Esophagus squamous epithelium (tissue), 5 donors: ENCODE results near the gene MSRB1. TPM values are rescaled to one million over a fixed set of nuclear protein-coding genes. Genes with fewer than 3 reads are reported as not detected.

Source experiments
- DNase-seq: peaks from one replicate; lab custom pipeline; 2025; lab: John Stamatoyannopoulos, UW
- H3K27ac ChIP-seq, 4 donors: fragments of 200-600 bp; sonication (generic); one replicate each; pipeline ENCODE4 v1.5.1; 2016 to 2019; ENCODE audit warnings: mild to moderate bottlenecking in 1 of 4
- H3K27me3 ChIP-seq, 4 donors: fragments of 200-600 bp; sonication (generic); 1 replicate in 3 of 4; 2 replicates in 1 of 4; pipeline versions ENCODE4 v1.5.1 to v1.6.0; 2017 to 2021; ENCODE audit warnings: antibody characterized with exemption in 1 of 4
- H3K36me3 ChIP-seq, 3 donors: fragments of 200-600 bp; sonication (generic); one replicate each; pipeline ENCODE4 v1.5.1; 2016 to 2019
- H3K4me1 ChIP-seq, 3 donors: fragments of 200-600 bp; sonication (generic); one replicate each; pipeline ENCODE4 v1.5.1; 2017 to 2019
- H3K4me3 ChIP-seq, 4 donors: fragments of 200-600 bp; sonication (generic); 1 replicate in 3 of 4; 2 replicates in 1 of 4; pipeline ENCODE4 v1.5.1; 2016 to 2019; ENCODE audit warnings: mild to moderate bottlenecking in 2 of 4, moderate library complexity in 1 of 4
- H3K9me3 ChIP-seq, 3 donors: fragments of 200-600 bp; sonication (generic); one replicate each; pipeline ENCODE4 v1.5.1; 2016 to 2019
- CTCF ChIP-seq, 6 experiments: fragments of 450-650 bp in 4 of 6; fragments of 200-600 bp in 2 of 6; sonication (generic) in 2 of 6; IDR thresholded peaks; one replicate each; pipeline ENCODE4 v1.5.1; 2016 to 2019; ENCODE audit warnings: antibody characterized with exemption in 6 of 6, mild to moderate bottlenecking in 4 of 6, moderate library complexity in 4 of 6
- POLR2A ChIP-seq, 4 donors: fragments of 450-650 bp; IDR thresholded peaks; one replicate each; pipeline ENCODE4 v1.6.1; 2017; ENCODE audit warnings: antibody characterized with exemption in 4 of 4, mild to moderate bottlenecking in 4 of 4, moderate library complexity in 3 of 4
- WGBS, 2 donors: methylation state at CpG; one replicate each; pipeline ENCODE4 v1.1.5; 2018; 5-methylcytosine and 5-hydroxymethylcytosine counted together
- intact Hi-C: fragments of 100-400 bp; cut with DNase I; formaldehyde crosslinking; loops from one replicate; pipeline ENCODE4 v1.15.0; 2022
- total RNA-seq, 4 donors: library from RNA; depleted of rRNA; stranded (reverse); fragments of >200 nt; gene quantifications; one replicate each; pipeline ENCODE4 v1.1.0, GENCODE V29; 2016
- donor health status: DM: yes; HTN: yes; CAD: no.

MSRB1 gene
- total RNA-seq, result 10 to 100 TPM; 20.1 to 36.4 (median 21.0) TPM

GRCh38 chr16:1942810-1943726 lies at the start of gene MSRB1:
Gene MSRB1 (minus strand): TSS chr16:1943199. CDS start chr16:1943156, 43 bp downstream.
- TF ChIP-seq POLR2A (IDR thresholded peaks at IDR 0.05) (peak in 3 of 4 donors; percentile 90 to 95 (median 94)), CTCF (IDR thresholded peaks at IDR 0.05) (peak in 1 of 6 experiments; percentile 10)
- H3K27ac ChIP-seq, result peak within 1 kb of the TSS; percentile 85 to 96 (median 91)
- no peaks in the 10 kb centered on the region for H3K27me3 ChIP-seq
- 2 to 3% methylated on average over 13 to 18 of the region's 77 CpGs for WGBS, 2 donors
- DNase-seq, result peak; percentile 95
- peaks cover 13 to 35% (median 17%) of the 10 kb centered on the region in 3 donors for H3K4me1 ChIP-seq
- no peaks in the 10 kb centered on the region for H3K9me3 ChIP-seq
- peaks cover 22 to 34% (median 26%) of the 10 kb centered on the region in 3 donors for H3K36me3 ChIP-seq
- peak within 1 kb of the TSS; percentile 76 to 90 (median 86) for H3K4me3 ChIP-seq
- intact Hi-C loops, result no loop called here

GRCh38 chr16:1991948-1992703 lies 49.1 kb upstream of the MSRB1 start:
- TF ChIP-seq POLR2A (IDR thresholded peaks at IDR 0.05), result peak in 1 of 4 donors; percentile 66
- no peak for TF ChIP-seq CTCF (IDR thresholded peaks at IDR 0.05)

GRCh38 chr16:1991588-1991947 lies 48.6 kb upstream of the MSRB1 start:
- H3K4me3 ChIP-seq, result peak overlapping the region; percentile 14 to 58 (median 34)
- peaks cover 26 to 63% (median 33%) of the 10 kb centered on the region in 3 donors for H3K4me1 ChIP-seq
- H3K27me3 ChIP-seq, result peaks cover 12 to 48% (median 21%) of the 10 kb centered on the region in 4 donors
- WGBS, 2 donors, result 0 to 10% methylated on average over 6 to 9 of the region's 22 CpGs
- no peak for TF ChIP-seq POLR2A (IDR thresholded peaks at IDR 0.05)
- intact Hi-C loops, result no loop called here
- H3K27ac ChIP-seq, result peak overlapping the region; percentile 32 to 65 (median 56)
- peaks cover 0 to 13% (median 0%) of the 10 kb centered on the region in 3 donors for H3K36me3 ChIP-seq
- peaks cover 0 to 6% (median 0%) of the 10 kb centered on the region in 3 donors for H3K9me3 ChIP-seq
- no peak for DNase-seq

More at GRCh38 chr16:1991948-1992703, 49.1 kb upstream of the MSRB1 start:
- Histone ChIP-seq H3K36me3 (peaks cover 0 to 13% (median 0%) of the 10 kb centered on the region in 3 donors), H3K27ac (peak overlapping the region; percentile 32 to 65 (median 56)), H3K4me1 (peaks cover 29 to 69% (median 33%) of the 10 kb centered on the region in 3 donors), H3K27me3 (peaks cover 12 to 47% (median 21%) of the 10 kb centered on the region in 4 donors), H3K4me3 (peak overlapping the region; percentile 14 to 58 (median 34)), H3K9me3 (peaks cover 0 to 6% (median 0%) of the 10 kb centered on the region in 3 donors)
- peak; percentile 82 for DNase-seq
- whole genome bisulfite sequencing, 2 donors, result no CpG with 5 or more reads among the region's 96 CpGs
- intact Hi-C loops, result no loop called here

GRCh38 chr16:1991135-1991551 lies 48.1 kb upstream of the MSRB1 start:
- Histone ChIP-seq H3K4me1 (peaks cover 26 to 61% (median 33%) of the 10 kb centered on the region in 3 donors), H3K4me3 (peak overlapping the region; percentile 14 to 58 (median 34)), H3K27ac (peak overlapping the region in 3 of 4 donors; percentile 32 to 65 (median 55)), H3K36me3 (peaks cover 0 to 13% (median 0%) of the 10 kb centered on the region in 3 donors), H3K27me3 (peaks cover 12 to 48% (median 21%) of the 10 kb centered on the region in 4 donors), H3K9me3 (peaks cover 0 to 6% (median 0%) of the 10 kb centered on the region in 3 donors)
- 4 to 5% methylated on average over 8 to 12 of the region's 18 CpGs for WGBS, 2 donors
- intact Hi-C loops, result no loop called here
- no peak for DNase-seq
- peak in 1 of 4 donors; percentile 45 for TF ChIP-seq POLR2A (IDR thresholded peaks at IDR 0.05)
- TF ChIP-seq CTCF (IDR thresholded peaks at IDR 0.05), result no peak
